Stimulated activated naive CD4-positive, alpha-beta T cell treated with Interleukin-2 at 50 U/mL for 16 hours (primary cell): ENCODE results near the gene RHBDD2.

ENCODE experiments used
- DNase-seq: peaks from one replicate; lab custom pipeline; 2025; lab: John Stamatoyannopoulos, UW

RHBDD2 gene

GRCh38 chr7:75920431-75921161 lies 41.8 kb downstream of the RHBDD2 start:
- peak; percentile 24 for DNase-seq

DNA sequence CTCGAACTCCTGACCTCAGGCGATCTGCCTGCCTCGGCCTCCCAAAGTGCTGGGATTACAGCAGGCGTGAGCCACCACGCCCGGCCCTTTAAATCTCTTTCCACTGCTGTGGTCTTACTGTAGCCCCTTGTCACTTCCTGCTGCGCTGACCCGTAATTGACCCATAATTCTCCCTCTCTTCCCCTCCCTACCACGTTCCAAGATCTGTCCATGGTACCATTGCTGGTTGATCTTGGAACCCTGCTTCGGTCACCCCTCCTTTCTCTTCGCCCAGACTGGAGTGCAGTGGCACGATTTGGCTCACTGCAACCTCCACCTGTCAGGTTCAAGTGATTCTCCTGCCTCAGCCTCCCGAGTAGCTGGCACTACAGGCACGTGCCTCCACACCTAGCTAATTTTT lies 42.6 kb downstream of the RHBDD2 start:
- DNase-seq: no peak

GRCh38 chr7:75922966-75923603 lies 44.3 kb downstream of the RHBDD2 start:
- DNase-seq: no peak

GRCh38 chr7:75924256-75924655 lies 45.4 kb downstream of the RHBDD2 start:
- no peak for DNase-seq

DNA sequence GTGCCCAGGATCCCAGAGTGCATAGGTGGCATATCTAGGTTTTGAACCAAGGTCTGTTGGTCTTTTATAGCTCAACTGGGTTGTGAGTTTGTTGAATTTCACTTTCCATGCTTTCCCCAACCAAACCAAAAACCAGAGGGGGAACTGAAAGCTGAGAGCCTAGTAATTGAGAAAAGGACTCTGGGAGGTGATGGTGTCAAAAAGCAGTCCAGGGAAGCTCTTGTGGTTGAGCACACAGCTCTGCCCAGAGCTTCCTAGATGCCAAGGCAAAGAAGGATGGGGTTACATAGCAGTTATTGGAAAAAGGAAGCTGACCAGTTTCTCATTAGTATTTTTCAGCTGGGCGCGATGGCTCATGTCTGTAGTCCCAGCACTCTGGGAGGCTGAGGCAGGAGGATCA lies 46.1 kb downstream of the RHBDD2 start:
- no peak for DNase-seq

DNA sequence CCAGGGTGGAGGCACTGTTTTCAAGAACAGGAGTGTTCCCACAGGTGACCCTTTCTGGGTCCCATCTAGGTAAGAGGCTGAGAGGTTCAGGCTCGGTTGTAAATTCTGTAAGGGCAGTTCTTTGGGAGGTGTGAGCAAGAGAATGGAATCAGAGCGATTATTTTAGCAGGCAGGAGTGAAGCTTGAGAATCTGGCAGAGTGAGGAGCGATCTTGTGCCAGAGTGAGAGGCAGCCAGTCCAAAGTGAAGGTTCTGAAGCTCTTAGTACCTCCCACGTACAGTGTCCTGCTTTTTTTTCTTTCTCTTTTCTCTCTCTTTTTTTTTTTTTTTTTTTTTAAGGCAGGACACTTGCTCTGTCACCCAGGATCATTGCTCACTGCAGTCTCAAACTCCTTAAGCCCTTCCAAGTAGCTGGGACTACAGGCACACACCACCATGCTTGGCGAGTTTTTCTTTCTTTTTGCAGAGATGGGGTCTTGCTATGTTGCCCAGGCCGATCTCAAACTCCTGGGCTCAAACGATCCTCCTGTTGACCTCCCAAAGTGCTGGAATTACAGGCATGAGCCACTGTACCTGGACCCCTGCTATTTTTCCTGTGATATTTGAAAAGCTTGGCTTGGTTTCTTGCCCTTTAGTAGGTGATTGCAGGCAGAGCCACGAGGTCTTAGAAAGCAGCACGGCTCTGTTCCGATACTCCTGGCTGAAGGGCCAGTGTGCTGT lies 47.0 kb downstream of the RHBDD2 start:
- no peak for DNase-seq

DNA sequence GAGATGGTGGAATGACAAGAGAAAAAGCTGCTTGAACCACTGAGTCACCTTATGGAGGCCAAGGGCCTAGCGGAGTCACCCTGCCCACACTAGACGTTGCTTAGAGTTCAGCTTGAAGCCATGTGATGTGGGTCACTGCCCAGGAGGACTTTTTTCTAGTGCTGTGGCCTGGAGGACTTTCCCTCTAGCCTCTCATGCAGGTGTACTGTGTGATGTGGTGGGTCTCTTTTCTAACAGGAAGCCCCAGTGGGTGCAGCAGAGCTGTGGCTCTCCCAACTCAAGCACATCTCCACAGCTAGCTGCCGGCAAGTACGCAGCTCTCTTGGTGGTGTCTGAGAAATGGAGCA lies 49.7 kb downstream of the RHBDD2 start:
- no peak for DNase-seq

DNA sequence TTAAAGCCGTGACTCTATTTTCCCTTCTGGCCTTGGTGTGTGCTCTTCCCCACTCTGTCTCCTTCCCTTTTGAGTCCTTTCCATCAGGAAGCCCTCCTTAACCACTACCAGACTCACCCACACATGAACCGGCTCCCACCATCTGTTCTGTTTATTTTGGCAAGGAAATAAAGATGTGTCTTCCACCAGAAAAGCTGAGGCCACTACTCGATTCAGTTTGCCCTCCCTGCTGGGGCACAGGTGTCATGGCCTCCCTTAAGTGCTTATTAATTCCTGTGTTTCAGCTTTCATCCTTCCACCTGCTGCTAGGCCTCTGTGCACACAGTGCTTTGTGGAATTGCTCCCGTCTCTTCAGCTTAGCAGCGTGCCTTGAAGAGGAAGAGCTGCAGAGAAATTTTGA lies 52.8 kb downstream of the RHBDD2 start:
- DNase-seq: no peak

DNA sequence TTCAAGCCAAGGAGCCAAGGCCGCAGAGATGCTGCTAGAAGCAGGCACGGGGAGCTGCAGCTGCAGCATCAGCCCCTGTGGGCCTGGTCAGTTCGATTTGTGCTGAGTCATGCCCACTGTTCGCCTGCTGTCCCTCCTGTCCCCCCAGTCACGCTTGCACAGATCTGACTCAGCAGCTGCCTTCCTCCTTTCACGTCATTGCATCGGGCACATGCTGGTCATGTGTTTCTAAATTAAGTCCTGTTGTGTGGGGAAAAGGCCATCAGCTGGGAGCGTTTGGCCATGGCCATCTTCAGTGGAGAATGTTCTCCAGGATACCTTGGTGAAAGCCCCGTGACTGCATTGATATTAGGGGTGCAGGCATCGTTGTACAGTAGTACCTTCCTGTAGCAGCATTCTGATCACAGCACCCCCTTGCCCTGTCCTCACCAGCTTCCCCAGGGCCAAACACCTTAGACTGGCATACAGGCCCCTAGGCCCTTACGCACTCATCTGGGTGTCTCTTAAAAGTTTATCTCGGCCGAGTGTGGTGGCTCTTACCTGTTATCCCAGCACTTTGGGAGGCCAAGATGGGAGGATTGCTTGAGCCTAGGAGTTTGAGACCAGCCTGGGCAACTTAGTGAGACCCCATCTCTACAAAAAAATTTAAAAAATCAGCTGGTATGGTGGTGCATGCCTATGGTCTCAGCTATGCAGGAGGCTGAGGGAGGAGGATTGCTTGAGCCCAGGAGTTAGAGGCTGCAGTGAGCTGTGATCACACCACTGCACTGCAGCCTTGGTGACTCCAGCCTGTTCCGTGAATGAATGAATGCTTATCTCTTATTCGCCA lies 59.3 kb downstream of the RHBDD2 start:
- DNase-seq: no peak
